Measurements from ENCODE around the gene SPG7. TPM values are rescaled to one million over a fixed set of nuclear protein-coding genes. Genes with fewer than 3 reads are reported as not detected.

SPG7 gene
- total and polyA plus RNA-seq, 4 donors = 34.5 to 102 (median 49.5) TPM

- Histone ChIP-seq H3K4me3 (ENCODE audit: low read depth in 1 of 3, low read length in 3 of 3) (no peak overlapping the region), H3K9ac (ENCODE audit: low read depth in 1 of 2, low read length in 2 of 2) (no peak overlapping the region), H3K27me3 (ENCODE audit: control insufficient read depth in 4 of 4, insufficient read depth in 4 of 4, low read length in 3 of 4) (no peaks in the 10 kb centered on the region), H3K4me1 (ENCODE audit: control insufficient read depth in 4 of 4, insufficient read depth in 4 of 4, low read length in 3 of 4) (no peaks in the 10 kb centered on the region), H3K27ac (ENCODE audit: low read depth in 1 of 2, low read length in 2 of 2) (no peak overlapping the region), H3K9me3 (ENCODE audit: control insufficient read depth in 4 of 4, low read length in 3 of 4) (no peaks in the 10 kb centered on the region), H3K36me3 (ENCODE audit: control insufficient read depth in 4 of 4, insufficient read depth in 3 of 4, low read depth in 1 of 4, low read length in 3 of 4) (no peaks in the 10 kb centered on the region)
- TF ChIP-seq CTCF (IDR thresholded peaks at IDR 0.05; ENCODE audit: low read depth, low read length, missing input control) (no peak), HNF4G (IDR thresholded peaks at IDR 0.05) (no peak), YY1 (IDR thresholded peaks at IDR 0.05) (no peak), ATF3 (IDR thresholded peaks at IDR 0.05) (no peak), ZBTB33 (IDR thresholded peaks at IDR 0.05) (no peak), TAF1 (conservative IDR thresholded peaks at IDR 0.05) (no peak), RXRA (IDR thresholded peaks at IDR 0.05) (no peak), GABPA (IDR thresholded peaks at IDR 0.05 in 1 of 2, conservative IDR thresholded peaks at IDR 0.05 in 1 of 2) (no peak), HNF4A (conservative IDR thresholded peaks at IDR 0.05) (no peak), FOXA2 (IDR thresholded peaks at IDR 0.05) (no peak), FOXA1 (IDR thresholded peaks at IDR 0.05) (no peak), NR2F2 (IDR thresholded peaks at IDR 0.05) (no peak), MAX (IDR thresholded peaks at IDR 0.05) (no peak), EGR1 (IDR thresholded peaks at IDR 0.05; ENCODE audit: low read depth in 2 of 2) (no peak), REST (IDR thresholded peaks at IDR 0.05) (no peak)
- 69% methylated on average over 22 of the region's 22 CpGs for WGBS
- no peak for DNase-seq (ENCODE audit: low spot score)
Observed at GRCh38 chr16:89601906-89602272, 93.7 kb downstream of the SPG7 start.

- no peaks in the 10 kb centered on the region for H3K9me3 ChIP-seq (ENCODE audit: control insufficient read depth in 4 of 4, low read length in 3 of 4)
- no peaks in the 10 kb centered on the region for H3K36me3 ChIP-seq (ENCODE audit: control insufficient read depth in 4 of 4, insufficient read depth in 3 of 4, low read depth in 1 of 4, low read length in 3 of 4)
- no peak overlapping the region for H3K9ac ChIP-seq (ENCODE audit: low read depth in 1 of 2, low read length in 2 of 2)
- 14% methylated on average over 22 of the region's 22 CpGs for WGBS
- H3K4me1 ChIP-seq (ENCODE audit: control insufficient read depth in 4 of 4, insufficient read depth in 4 of 4, low read length in 3 of 4) = no peaks in the 10 kb centered on the region
- H3K27ac ChIP-seq (ENCODE audit: low read depth in 1 of 2, low read length in 2 of 2) = no peak overlapping the region
- DNase-seq (ENCODE audit: low spot score) = no peak
- no peaks in the 10 kb centered on the region for H3K27me3 ChIP-seq (ENCODE audit: control insufficient read depth in 4 of 4, insufficient read depth in 4 of 4, low read length in 3 of 4)
- no peak overlapping the region for H3K4me3 ChIP-seq (ENCODE audit: low read depth in 1 of 3, low read length in 3 of 3)
- TF ChIP-seq RXRA (IDR thresholded peaks at IDR 0.05) (no peak), EGR1 (IDR thresholded peaks at IDR 0.05; ENCODE audit: low read depth in 2 of 2) (no peak), FOXA2 (IDR thresholded peaks at IDR 0.05) (no peak), RAD21 (IDR thresholded peaks at IDR 0.05) (no peak), HNF4G (IDR thresholded peaks at IDR 0.05) (no peak), TAF1 (conservative IDR thresholded peaks at IDR 0.05) (no peak), FOXA1 (IDR thresholded peaks at IDR 0.05) (no peak), REST (IDR thresholded peaks at IDR 0.05) (no peak), JUND (IDR thresholded peaks at IDR 0.05) (no peak), YY1 (IDR thresholded peaks at IDR 0.05) (no peak), GABPA (IDR thresholded peaks at IDR 0.05 in 1 of 2, conservative IDR thresholded peaks at IDR 0.05 in 1 of 2) (no peak), CTCF (IDR thresholded peaks at IDR 0.05; ENCODE audit: low read depth, low read length, missing input control) (no peak)
Observed at GRCh38 chr16:89602273-89602951, 94.2 kb downstream of the SPG7 start.
